COLO668 (cell line): Measurements from ENCODE around the gene OTOGL.

Experiments used
- DNase-seq: peaks from one replicate; lab custom pipeline; 2025; ENCODE audit not compliant: unreplicated experiment; lab: John Stamatoyannopoulos, UW

Gene OTOGL

GRCh38 chr12:80099259-80099658, at the start of gene OTOGL:
Gene OTOGL (plus strand): TSS chr12:80099537. CDS start chr12:80209432, 109,895 bp downstream.
- DNase-seq = no peak

DNA sequence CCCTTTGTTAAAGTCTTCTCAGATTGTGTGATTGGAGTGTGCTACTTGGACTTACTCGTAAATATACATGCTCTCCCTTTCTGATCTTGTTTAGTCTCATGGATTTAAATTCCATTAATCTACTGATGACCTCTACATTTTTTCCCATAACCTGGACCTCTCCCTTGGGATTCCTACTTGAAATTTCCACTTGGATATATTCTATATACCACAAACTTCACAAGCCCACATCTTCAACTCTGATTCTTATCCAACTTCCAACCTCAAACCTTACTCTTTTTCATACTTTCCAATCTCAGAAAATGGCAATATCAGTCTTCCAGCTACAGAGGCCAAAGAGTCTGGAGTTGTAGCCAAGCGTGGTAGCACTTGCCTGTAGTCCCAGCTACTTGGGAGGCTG, 49.1 kb upstream of the OTOGL start:
- DNase-seq = no peak

- no peak for DNase-seq
Measured at GRCh38 chr12:80053051-80053790, 46.1 kb upstream of the OTOGL start.

DNA sequence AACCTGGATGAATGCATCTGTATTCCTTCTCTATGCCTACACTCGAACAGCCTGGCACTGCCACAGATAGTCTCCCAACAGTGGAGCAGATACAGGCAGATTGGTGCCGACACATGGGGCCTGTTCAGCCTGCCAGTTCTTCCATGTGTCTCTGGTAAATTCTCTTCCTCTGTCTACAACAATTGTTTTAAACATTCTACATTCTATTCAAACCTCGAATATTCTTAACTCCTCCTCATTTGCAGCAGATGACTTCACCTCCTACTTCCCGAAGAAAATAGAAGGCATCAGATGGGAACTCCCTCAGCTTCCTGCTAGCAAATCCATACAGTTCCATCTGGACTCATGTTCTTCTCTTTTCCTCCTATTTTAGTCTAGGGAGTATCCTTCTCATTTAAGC, 43.1 kb upstream of the OTOGL start:
- no peak for DNase-seq

- no peak for DNase-seq
Measured at GRCh38 chr12:80056845-80057244, 42.5 kb upstream of the OTOGL start.

- no peak for DNase-seq
Measured at GRCh38 chr12:80058586-80058985, 40.8 kb upstream of the OTOGL start.

DNA sequence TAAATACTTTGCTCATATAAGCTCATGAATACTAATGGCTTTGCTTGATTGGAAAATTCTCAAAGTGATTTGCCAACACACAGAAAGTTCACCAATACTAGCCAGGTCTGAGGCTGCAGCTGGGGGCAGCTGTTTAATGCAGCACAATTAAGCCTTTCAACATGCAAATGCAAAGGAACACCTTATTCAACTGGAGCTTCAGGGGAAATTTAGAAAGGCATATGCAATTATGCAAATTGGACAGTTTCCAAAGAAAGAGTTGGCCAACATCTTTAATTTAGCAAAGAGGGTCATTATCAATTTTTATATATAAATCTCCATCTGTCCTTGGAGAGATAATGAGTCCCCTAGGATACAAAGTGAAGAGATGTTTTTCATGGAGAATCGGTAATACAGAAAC, 40.2 kb upstream of the OTOGL start:
- no peak for DNase-seq

DNA sequence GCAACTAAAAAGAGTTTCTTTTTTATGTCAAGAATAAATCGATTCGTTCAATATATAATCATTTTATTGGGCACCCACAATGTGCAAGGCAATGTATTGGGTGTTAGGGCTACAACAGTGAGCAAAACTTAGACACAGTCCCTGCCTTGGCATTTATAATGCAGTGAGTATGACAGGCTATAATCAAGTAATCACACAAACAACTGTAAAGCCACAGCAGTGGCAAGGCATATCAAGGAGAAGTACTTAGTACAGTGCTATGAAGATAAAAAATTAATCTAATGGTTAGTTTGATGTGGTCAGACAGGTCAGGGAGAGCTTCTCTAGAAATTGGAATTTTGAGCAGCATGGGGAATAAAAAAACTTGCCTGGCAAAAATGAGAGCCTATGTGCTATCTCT, 39.5 kb upstream of the OTOGL start:
- no peak for DNase-seq

GRCh38 chr12:80064269-80064668, 35.1 kb upstream of the OTOGL start:
- no peak for DNase-seq

- no peak for DNase-seq
Measured at GRCh38 chr12:80064951-80065350, 34.4 kb upstream of the OTOGL start.

DNA sequence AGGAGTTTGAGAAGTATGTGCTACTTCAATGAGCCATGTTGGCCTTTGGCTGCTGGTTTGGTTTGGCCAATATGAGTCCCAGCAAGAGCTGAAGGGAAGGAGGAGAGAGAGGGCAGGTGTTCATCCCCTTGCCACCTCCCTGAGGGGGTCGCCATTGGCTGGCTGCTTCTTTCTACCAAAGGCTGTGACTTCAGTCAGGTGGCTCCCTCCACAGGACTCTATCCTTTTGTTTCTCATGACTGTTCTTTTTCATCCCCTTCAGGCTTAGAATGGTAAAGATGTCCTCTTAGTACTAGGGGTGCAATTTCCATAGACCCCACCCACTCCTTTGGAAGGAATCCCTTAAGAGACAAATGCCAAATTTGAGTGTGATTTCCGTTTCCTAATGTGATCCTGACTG, 31.2 kb upstream of the OTOGL start:
- DNase-seq = no peak

GRCh38 chr12:80083892-80084614, 15.3 kb upstream of the OTOGL start:
- DNase-seq = peak; percentile 37

DNA sequence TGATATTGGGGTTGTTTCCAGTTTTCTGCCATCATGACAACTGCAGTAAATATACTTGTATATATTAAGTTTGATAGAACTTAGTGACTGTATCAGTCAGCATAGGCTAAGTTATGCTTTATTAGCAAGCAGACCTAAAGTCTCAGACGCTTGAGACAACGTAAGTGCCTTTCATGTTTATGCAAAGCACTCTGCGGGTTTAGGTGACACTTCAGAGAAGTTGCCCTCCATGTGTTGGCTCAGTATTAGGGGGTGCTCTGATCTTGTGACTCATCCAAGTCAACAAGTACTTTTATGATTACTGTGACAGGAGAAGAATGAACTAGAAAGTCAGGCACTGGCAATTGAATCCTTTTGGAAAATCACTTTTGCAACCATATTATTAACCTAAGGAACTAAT, 13.3 kb upstream of the OTOGL start:
- DNase-seq = no peak

GRCh38 chr12:80087486-80088213, 11.7 kb upstream of the OTOGL start:
- DNase-seq = no peak

DNA sequence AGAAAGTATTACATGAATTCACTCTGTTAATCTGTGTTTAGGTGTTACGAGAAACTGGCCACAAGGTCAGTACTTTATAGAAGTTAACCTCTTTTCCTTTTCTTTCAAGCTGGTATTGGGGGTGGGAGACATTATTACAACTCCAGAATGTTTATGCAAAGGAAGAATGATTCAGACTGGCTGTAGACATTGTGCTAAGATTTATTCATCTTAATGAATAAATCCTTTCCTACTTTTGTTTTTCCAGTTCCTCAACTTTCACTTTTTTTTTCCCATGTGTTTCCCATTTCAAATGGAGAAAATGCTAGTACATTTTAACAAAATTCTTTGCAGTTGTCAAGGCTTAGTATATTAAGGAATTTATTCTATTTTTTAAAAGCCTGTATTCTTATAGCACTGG, 1.3 kb downstream of the OTOGL start:
- DNase-seq = no peak

GRCh38 chr12:80101126-80101525, 1.8 kb downstream of the OTOGL start:
- peak; percentile 29 for DNase-seq

DNA sequence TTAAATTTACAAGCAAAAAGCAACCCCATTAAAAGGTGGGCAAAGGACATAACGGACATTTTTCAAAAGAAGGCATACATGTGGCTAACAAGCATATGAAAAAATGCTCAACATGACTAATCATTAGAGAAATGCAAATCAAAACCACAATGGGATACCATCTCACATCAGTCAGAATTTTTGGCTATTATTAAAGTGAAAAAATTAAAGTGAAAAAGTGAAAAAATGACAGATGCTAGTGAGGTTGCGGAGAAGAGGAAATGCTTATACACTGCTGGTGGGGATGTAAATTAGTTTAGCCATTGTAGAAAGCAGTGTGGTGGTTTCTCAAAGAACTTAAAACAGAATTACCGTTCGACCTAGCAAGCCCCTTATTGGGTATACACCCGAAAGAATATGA, 7.9 kb downstream of the OTOGL start:
- no peak for DNase-seq

DNA sequence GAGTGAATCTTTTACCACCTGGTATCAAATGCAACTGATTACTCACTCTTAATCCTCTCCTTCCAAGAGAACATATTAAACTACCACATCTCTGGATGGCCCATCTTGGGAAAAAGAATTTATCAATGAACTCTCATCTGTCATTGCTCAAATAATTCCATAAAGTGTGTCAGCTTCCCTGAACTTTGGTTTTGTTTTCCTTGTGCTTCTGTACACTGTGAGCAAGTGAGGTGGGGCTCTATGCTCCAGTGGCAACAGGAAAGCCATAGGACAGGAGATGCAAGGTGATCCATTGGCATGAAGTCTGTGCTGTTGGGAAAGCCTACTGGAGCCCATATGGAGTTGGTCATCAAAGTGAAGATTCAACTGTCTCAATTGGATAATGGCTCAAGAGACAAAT, 17.4 kb downstream of the OTOGL start:
- no peak for DNase-seq

DNA sequence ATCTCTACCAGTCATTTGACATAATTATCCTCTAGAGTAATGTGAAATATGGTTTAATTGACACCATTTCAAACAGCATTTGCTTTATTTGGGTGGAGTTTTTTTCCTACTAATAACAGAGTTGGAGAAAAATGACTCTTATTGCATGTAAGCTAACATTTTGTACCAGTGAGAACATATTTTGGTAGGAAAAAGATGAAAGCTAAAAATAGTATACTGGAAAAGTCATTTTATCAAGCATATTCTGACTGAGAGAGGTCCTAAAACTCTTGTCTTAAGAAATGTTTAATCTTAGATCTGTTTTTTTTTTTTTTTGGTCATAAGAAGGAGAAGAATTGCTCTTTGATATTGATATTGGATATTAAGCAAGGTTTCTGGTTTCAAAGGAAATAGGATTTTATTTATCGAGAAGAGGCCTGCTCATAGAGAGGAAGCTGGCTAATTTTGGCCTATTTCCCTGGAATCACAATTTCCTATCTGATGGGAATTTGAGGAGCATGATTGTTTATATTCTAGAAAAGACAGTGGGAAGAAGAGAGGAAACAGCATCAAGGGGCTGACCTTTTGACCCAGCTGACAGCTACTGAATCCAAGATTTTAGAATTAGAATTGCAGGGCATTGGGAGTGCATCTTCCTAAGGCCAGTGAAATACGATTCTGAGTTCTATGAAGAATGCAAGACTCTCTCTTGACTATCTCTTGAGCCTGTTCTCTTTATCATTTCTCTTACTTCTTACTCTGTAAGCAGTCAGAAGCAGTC, 19.4 kb downstream of the OTOGL start:
- no peak for DNase-seq

DNA sequence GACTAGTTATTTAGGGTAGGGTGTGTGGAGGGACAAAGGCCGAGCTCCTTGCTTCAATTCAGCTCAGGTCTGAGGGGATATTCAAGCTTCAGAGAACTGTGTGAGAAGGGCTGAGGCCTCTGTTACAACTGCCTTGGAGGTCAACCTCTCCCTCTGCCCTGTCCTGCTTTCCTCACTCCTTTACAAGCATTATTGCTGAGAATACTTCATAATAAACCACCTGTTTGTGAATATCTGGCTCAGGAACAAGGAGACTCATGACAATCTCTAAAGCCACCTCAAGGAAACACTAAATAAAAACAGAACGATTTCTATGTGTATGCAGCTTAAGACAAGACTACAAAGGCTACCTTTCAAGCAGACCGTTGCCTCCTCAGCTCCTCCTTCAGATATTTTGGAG, 21.7 kb downstream of the OTOGL start:
- DNase-seq = no peak

DNA sequence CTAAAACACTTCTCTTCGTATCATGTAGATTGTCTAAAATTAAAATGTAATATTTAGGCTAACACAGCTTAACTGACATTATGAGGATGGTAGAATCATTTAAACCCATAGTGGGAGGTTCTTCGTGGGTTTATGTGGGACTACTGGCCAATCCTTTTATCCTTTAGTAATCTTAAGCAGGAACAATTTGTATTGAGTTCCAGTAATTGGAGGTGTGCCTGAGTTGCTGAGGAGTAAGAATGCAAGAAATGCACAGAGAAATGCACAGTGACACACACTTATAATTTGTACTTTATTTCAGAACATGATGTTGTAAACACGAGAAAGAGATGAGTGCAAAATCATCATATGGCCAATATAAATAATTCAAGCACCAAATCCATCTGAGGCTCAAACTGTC, 22.3 kb downstream of the OTOGL start:
- DNase-seq = no peak
